GM10248 (cell line): Measurements from ENCODE around the gene ECE1.

ENCODE experiments used
- CTCF ChIA-PET: fragments of 300-600 bp; sonication (Branson Sonifier 250); formaldehyde crosslinking; extraction: SDS; loops from one replicate; lab custom pipeline; 2021; ENCODE audit warnings: antibody characterized with exemption; lab: Yijun Ruan, JAX
- POLR2A ChIA-PET: fragments of 350-650 bp; sonication (Branson Sonifier 250); formaldehyde crosslinking; extraction: SDS; loops from one replicate; lab custom pipeline; 2020; ENCODE audit warnings: antibody characterized with exemption; lab: Yijun Ruan, JAX
- DNase-seq: peaks from one replicate; pipeline ENCODE4 v3.0.0; 2012; ENCODE audit errors: extremely low spot score
- TF ChIP-seq, protein P1 (sequence below): IDR thresholded peaks from 2 replicates; pipeline ENCODE4 v1.5.1; 2012; ENCODE audit warnings: mild to moderate bottlenecking, low read depth; ENCODE audit errors: extremely low read depth, missing control alignments, control extremely low read depth

Gene ECE1

DNA sequence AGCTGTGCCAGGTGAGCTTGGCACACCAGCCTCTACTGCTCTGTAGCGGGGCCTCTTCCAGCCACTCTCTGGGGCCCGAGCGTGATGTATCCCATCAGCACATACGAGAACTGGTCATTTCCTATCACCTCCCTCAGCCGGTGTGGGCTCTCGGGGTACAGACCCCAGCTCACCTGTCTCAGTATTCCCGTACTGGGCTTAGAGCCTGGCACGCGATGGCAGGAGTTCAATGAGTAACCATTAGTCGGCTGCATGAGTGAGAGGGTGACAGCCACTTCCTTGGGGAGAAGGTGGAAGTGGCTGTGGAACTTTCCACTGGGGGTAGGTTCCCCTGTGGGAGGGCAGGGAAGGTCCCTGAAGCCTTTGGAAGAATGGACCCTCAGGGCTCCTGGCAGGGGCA, 46.1 kb downstream of the ECE1 start:
- TF ChIP-seq, protein P1, sequence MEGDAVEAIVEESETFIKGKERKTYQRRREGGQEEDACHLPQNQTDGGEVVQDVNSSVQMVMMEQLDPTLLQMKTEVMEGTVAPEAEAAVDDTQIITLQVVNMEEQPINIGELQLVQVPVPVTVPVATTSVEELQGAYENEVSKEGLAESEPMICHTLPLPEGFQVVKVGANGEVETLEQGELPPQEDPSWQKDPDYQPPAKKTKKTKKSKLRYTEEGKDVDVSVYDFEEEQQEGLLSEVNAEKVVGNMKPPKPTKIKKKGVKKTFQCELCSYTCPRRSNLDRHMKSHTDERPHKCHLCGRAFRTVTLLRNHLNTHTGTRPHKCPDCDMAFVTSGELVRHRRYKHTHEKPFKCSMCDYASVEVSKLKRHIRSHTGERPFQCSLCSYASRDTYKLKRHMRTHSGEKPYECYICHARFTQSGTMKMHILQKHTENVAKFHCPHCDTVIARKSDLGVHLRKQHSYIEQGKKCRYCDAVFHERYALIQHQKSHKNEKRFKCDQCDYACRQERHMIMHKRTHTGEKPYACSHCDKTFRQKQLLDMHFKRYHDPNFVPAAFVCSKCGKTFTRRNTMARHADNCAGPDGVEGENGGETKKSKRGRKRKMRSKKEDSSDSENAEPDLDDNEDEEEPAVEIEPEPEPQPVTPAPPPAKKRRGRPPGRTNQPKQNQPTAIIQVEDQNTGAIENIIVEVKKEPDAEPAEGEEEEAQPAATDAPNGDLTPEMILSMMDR, result no peak
- ChIA-PET POLR2A (no interaction called here), CTCF (interaction anchor here (1.6 to 8.2 kb wide), 5 partner anchors 11 to 125 kb away, joined by 6 to 65 read pairs (median 26); no protein-coding TSS in a partner anchor)
- no peak for DNase-seq

DNA sequence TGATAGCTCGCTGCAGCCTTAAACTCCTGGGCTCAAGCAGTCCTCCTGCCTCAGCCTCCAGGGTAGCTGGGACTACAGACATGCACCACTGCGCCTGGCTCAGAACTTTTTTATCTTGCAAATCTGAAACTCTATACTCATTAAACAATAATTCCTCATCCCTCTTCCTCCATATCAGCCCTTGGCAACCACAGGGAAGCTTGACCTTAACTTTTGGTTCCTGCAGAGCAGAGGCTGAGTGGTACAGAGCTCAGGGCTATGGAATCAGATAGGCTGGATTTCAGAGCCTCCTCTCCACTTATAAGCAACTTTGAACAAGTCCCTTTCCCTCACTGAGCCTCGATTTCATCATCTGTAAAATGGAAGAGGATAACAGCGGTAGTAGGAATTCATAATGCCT, 47.4 kb downstream of the ECE1 start:
- ChIA-PET POLR2A (no interaction called here), CTCF (interaction anchor here (0.9 to 8.2 kb wide), 6 partner anchors 10 to 126 kb away, joined by 3 to 65 read pairs (median 10); no protein-coding TSS in a partner anchor)
- TF ChIP-seq, protein P1, result no peak
- DNase-seq, result no peak

DNA sequence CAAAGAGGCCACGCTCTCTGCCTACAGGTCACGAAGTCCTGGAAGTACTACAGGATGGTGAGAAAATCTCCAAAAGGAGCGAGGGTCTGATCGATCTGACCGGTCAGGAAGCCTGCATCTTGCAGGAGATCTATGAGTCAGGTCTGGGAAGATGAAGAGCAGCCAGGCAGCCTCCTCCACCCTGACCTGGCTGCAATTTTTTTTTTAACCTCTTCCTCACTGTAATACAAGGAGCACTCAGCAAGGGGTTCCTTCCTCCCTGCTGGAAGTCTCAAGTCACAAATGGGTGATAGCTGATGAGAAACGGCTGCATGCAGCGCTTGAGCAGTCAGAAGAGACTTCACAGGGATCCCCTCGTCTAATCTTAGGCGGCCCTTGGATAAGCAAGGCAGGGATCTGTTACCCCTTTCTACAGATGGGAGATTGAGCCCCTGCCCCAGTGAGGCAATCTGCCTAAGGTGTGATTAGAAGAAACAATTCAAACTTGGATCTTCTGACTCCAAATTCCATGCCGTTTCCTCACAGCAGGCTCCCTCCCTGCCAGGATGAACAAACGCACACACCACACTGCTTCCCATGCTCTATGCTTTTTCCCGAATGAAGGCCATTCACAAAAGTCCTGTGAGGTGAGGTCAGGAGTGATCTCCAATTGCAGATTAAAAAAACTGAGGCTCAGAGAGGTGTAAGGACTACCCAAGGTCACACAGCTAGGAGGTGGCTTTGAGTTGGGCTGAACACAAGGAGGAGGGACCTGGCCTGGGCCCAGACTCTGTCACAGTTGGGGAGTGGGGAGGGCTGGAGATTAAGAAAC, 48.3 kb downstream of the ECE1 start:
- ChIA-PET CTCF (interaction anchor here (1.8 to 8.2 kb wide), 6 partner anchors 9 to 127 kb away, joined by 5 to 65 read pairs (median 10); no protein-coding TSS in a partner anchor), POLR2A (no interaction called here)
- no peak for DNase-seq
- TF ChIP-seq, protein P1, result no peak

DNA sequence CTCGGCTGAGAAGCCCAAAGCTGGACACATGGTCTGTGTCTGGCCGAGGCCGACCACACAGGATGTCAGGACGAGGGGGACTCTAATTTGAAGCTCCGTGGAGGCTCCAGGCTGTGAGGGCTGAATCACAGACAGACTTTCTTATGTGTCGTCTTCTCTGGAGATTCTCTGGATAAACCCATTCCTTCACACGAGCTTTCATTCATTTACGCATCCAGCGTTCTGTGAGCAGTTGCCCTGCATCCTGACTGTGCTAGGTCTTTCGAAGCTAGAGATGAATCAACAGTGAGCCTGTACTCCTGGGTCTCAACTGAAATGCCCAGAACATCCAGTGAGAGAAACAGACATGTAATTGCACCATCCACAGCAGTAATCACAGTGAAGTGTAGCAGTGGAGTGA, 49.6 kb downstream of the ECE1 start:
- CTCF ChIA-PET, result interaction anchor here (1.0 to 5.2 kb wide), 8 partner anchors 9 to 128 kb away, joined by 3 to 23 read pairs (median 6); no protein-coding TSS in a partner anchor
- DNase-seq, result no peak
- TF ChIP-seq, protein P1, result no peak
- POLR2A ChIA-PET, result no interaction called here

DNA sequence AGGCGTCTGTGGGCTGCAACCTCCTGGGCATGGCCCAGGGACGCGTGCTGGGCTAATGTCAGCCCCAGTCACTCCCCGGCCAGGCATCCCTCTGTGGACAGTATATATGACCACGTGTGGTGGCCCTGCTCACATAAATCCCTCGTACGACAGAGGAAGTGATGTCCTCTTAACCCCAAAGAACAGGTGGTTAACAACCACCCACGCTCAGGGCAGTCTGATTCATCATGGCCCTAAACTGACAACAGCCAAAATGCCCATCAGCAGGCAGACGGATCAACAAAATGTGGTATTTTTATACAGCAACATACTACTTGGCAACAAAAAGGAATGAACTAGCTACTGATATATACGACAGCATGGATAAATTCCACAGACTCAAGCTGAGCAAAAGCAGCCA, 51.0 kb downstream of the ECE1 start:
- DNase-seq, result peak; percentile 55
- ChIA-PET POLR2A (no interaction called here), CTCF (interaction anchor here (0.6 to 5.2 kb wide), 4 partner anchors 13 to 129 kb away, joined by 3 to 23 read pairs (median 8); no protein-coding TSS in a partner anchor)
- TF ChIP-seq, protein P1, result no peak

DNA sequence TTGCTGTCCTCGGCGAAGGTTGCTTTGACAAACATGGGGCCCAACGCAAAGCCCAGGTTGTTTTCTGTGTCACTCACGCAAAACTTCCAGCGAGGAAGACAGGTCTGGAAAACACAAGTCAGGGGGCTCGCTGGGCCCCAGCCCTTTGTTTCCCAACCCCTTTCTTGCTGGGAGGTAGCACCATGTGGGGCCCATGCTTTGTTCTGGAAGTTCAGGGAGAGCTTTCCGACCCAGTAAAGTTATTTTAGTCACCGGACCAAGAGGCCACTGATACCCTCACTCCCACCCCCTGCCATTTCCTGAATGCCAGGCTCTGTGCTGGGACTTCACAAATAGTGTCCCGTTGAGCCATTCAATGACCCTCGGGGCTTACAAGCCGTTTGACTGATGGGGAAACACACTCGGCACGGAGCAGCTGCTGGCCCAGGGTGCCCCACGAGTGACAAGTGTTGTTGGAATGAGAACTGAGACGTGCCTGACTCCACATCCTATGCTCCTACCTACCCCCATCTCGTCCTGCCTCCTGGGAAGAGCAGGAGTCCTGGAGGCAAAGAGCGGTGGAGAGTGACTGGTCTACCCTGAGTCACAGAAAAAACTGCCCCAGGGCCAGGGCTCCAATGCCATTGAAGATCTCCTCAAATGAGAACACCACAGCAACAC, 52.0 kb downstream of the ECE1 start:
- TF ChIP-seq, protein P1, result no peak
- ChIA-PET CTCF (interaction anchor here (1.0 to 5.2 kb wide), 8 partner anchors 13 to 373 kb away, joined by 3 to 23 read pairs (median 6); no protein-coding TSS in a partner anchor), POLR2A (no interaction called here)
- DNase-seq, result no peak
